GM06990 (cell line): Measurements from ENCODE around the gene TMEM132C.

Experiments
- DNase-seq: peaks from one replicate; pipeline ENCODE4 v3.0.0-alpha.2; 2011; ENCODE audit not compliant: insufficient read length; ENCODE audit errors: extremely low read depth
- H3K27me3 ChIP-seq: replicated peaks from 2 replicates; pipeline ENCODE4 v1.6.0; 2011; ENCODE audit warnings: low read length; ENCODE audit not compliant: control insufficient read depth, insufficient read depth
- H3K36me3 ChIP-seq: 2 replicates; pipeline ENCODE4 v1.5.1; 2011; ENCODE audit warnings: low read length; ENCODE audit not compliant: control insufficient read depth, insufficient read depth
- H3K4me3 ChIP-seq: replicated peaks from 2 replicates; pipeline ENCODE4 v1.5.1; 2011; ENCODE audit warnings: low read depth, mild to moderate bottlenecking, control low read depth, low read length
- TF ChIP-seq, protein P1 (sequence below): IDR thresholded peaks from 2 replicates; pipeline ENCODE4 v1.5.1; 2011; ENCODE audit warnings: low read length, control low read depth, mild to moderate bottlenecking, inconsistent platforms; ENCODE audit not compliant: insufficient read depth, poor library complexity, severe bottlenecking

The TMEM132C gene

DNA sequence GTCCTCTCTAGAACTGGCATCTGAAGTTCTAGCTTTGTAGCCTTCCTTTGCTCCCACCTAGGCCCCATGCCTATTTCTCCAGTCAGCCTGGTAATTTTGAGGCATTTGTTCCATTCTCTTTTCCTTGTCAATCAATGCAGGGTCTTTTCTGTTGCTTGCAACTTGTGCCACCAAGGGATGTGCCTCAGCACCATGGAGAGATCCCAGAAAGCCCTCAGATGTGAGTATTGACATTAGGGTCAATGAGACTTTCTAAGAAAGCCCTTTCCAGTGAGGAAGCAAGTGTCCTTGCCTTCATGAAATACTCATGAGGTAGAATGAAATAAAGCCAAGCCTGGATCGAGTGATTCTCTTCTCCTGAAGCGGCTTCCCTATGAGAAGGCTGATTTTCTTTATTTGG lies 342.9 kb downstream of the TMEM132C start:
- TF ChIP-seq, protein P1, sequence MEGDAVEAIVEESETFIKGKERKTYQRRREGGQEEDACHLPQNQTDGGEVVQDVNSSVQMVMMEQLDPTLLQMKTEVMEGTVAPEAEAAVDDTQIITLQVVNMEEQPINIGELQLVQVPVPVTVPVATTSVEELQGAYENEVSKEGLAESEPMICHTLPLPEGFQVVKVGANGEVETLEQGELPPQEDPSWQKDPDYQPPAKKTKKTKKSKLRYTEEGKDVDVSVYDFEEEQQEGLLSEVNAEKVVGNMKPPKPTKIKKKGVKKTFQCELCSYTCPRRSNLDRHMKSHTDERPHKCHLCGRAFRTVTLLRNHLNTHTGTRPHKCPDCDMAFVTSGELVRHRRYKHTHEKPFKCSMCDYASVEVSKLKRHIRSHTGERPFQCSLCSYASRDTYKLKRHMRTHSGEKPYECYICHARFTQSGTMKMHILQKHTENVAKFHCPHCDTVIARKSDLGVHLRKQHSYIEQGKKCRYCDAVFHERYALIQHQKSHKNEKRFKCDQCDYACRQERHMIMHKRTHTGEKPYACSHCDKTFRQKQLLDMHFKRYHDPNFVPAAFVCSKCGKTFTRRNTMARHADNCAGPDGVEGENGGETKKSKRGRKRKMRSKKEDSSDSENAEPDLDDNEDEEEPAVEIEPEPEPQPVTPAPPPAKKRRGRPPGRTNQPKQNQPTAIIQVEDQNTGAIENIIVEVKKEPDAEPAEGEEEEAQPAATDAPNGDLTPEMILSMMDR, result no peak
- Histone ChIP-seq H3K36me3 (no peaks in the 10 kb centered on the region), H3K4me3 (no peak overlapping the region), H3K27me3 (no peaks in the 10 kb centered on the region; the same call in 1 of the 2 replicates)
- DNase-seq, result no peak

- H3K36me3 ChIP-seq, result no peaks in the 10 kb centered on the region
- DNase-seq, result no peak
- no peak overlapping the region for H3K4me3 ChIP-seq
- TF ChIP-seq, protein P1, result no peak
- H3K27me3 ChIP-seq, result no peaks in the 10 kb centered on the region; the same call in 1 of the 2 replicates
Measured at GRCh38 chr12:128611736-128612135, 344.8 kb downstream of the TMEM132C start.

DNA sequence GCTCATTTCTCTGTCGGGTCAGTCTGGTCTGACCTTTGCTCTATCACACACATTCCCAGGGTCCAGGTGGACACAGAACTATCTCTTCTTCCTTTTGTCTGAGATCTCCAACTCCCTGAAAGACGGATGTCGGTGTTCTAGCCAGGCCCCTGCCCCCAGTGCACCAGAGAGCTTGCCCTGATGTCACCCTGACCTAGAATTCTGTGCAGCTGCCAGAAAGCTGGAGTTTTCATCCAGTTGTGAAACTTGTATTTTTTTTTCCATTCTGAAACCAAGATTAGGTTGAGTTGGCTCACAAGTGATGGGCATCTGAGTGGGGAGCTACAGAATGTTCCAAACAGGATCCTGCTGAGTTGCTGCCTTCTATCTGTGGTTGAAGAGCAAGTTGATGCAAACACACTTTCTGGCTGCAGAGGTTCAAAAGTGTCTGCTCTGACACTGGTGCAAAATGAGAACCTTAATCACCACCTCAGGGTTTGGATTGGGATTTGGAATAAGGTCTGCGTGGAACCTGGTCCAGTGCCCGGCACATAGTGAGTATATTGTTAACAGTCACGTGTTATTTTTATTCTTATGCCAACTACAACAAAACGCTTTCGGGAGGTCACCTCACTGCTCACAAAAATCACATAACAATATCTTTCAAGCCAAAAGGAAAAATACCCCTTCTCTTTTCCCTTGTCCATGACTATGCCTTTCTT lies 345.3 kb downstream of the TMEM132C start:
- no peak overlapping the region for H3K4me3 ChIP-seq
- TF ChIP-seq, protein P1, result no peak

DNA sequence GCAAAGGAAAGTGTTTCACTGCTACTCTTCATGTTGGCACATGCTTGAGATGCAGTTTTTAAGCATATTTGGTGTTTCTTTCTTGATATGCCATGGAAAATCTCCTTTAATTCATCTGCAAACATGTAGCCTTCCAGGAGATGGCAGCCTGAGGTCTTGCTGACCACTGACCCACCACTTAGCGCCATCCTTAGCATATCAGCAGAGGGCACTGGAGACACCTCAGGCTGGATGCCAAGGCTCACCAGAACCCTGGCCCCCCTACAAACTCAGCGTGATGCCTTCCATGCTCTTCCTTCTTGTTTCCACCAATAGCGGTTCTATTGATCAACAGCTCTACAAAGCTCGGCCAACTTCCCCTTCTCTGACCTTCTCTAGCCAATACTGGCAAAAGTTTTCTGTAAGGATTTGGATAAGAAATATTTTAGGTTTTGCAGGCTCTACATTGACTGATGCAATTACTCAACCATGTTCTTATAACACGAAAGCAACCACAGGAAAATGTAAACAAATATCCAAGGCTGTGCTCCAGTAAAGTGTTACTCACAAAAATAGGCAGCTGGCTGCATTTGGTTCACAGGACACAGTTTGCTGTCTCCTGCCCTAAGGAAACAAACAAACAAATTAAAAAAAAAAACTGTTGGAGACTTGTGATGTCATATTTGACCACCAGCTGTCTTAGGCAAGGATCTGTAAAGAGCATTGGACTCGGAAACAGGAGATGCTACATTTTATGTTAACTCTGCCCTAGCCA lies 347.0 kb downstream of the TMEM132C start:
- Histone ChIP-seq H3K27me3 (no peaks in the 10 kb centered on the region; the same call in 1 of the 2 replicates), H3K36me3 (no peaks in the 10 kb centered on the region), H3K4me3 (no peak overlapping the region)
- TF ChIP-seq, protein P1, result no peak
- DNase-seq, result no peak

More for the DNA sequence above, 345.3 kb downstream of the TMEM132C start:
- H3K36me3 ChIP-seq, result no peaks in the 10 kb centered on the region
- no peaks in the 10 kb centered on the region; the same call in 1 of the 2 replicates for H3K27me3 ChIP-seq
- no peak for DNase-seq

GRCh38 chr12:128617304-128617833 lies 350.4 kb downstream of the TMEM132C start:
- H3K36me3 ChIP-seq, result no peaks in the 10 kb centered on the region
- H3K4me3 ChIP-seq, result no peak overlapping the region
- H3K27me3 ChIP-seq, result no peaks in the 10 kb centered on the region; the same call in 1 of the 2 replicates
- DNase-seq, result no peak
- TF ChIP-seq, protein P1, result no peak
